GM10248 (cell line): Measurements from ENCODE around the gene UGT1A4.

Experiments
- CTCF ChIA-PET: fragments of 300-600 bp; sonication (Branson Sonifier 250); formaldehyde crosslinking; extraction: SDS; loops from one replicate; lab custom pipeline; 2021; ENCODE audit warnings: antibody characterized with exemption; lab: Yijun Ruan, JAX
- POLR2A ChIA-PET: fragments of 350-650 bp; sonication (Branson Sonifier 250); formaldehyde crosslinking; extraction: SDS; loops from one replicate; lab custom pipeline; 2020; ENCODE audit warnings: antibody characterized with exemption; lab: Yijun Ruan, JAX
- DNase-seq: peaks from one replicate; pipeline ENCODE4 v3.0.0; 2012; ENCODE audit errors: extremely low spot score
- TF ChIP-seq, protein P1 (sequence below): IDR thresholded peaks from 2 replicates; pipeline ENCODE4 v1.5.1; 2012; ENCODE audit warnings: mild to moderate bottlenecking, low read depth; ENCODE audit errors: extremely low read depth, missing control alignments, control extremely low read depth

The UGT1A4 gene

DNA sequence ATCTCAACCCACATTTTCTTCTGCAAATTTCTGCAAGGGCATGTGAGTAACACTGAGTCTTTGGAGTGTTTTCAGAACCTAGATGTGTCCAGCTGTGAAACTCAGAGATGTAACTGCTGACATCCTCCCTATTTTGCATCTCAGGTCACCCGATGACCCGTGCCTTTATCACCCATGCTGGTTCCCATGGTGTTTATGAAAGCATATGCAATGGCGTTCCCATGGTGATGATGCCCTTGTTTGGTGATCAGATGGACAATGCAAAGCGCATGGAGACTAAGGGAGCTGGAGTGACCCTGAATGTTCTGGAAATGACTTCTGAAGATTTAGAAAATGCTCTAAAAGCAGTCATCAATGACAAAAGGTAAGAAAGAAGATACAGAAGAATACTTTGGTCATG lies 49.5 kb downstream of the UGT1A4 start:
- DNase-seq: no peak

GRCh38 chr2:233769260-233769659 lies 50.7 kb downstream of the UGT1A4 start:
- POLR2A ChIA-PET: no interaction called here
- TF ChIP-seq, protein P1, sequence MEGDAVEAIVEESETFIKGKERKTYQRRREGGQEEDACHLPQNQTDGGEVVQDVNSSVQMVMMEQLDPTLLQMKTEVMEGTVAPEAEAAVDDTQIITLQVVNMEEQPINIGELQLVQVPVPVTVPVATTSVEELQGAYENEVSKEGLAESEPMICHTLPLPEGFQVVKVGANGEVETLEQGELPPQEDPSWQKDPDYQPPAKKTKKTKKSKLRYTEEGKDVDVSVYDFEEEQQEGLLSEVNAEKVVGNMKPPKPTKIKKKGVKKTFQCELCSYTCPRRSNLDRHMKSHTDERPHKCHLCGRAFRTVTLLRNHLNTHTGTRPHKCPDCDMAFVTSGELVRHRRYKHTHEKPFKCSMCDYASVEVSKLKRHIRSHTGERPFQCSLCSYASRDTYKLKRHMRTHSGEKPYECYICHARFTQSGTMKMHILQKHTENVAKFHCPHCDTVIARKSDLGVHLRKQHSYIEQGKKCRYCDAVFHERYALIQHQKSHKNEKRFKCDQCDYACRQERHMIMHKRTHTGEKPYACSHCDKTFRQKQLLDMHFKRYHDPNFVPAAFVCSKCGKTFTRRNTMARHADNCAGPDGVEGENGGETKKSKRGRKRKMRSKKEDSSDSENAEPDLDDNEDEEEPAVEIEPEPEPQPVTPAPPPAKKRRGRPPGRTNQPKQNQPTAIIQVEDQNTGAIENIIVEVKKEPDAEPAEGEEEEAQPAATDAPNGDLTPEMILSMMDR: no peak
- DNase-seq: no peak
- CTCF ChIA-PET: no interaction called here

More for the DNA sequence above, 49.5 kb downstream of the UGT1A4 start:
- TF ChIP-seq, protein P1: no peak
- ChIA-PET POLR2A (no interaction called here), CTCF (no interaction called here)

DNA sequence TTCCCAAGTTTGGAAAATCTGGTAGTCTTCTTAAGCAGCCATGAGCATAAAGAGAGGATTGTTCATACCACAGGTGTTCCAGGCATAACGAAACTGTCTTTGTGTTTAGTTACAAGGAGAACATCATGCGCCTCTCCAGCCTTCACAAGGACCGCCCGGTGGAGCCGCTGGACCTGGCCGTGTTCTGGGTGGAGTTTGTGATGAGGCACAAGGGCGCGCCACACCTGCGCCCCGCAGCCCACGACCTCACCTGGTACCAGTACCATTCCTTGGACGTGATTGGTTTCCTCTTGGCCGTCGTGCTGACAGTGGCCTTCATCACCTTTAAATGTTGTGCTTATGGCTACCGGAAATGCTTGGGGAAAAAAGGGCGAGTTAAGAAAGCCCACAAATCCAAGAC lies 53.6 kb downstream of the UGT1A4 start:
- ChIA-PET CTCF (no interaction called here), POLR2A (no interaction called here)
- TF ChIP-seq, protein P1: no peak
- DNase-seq: no peak

DNA sequence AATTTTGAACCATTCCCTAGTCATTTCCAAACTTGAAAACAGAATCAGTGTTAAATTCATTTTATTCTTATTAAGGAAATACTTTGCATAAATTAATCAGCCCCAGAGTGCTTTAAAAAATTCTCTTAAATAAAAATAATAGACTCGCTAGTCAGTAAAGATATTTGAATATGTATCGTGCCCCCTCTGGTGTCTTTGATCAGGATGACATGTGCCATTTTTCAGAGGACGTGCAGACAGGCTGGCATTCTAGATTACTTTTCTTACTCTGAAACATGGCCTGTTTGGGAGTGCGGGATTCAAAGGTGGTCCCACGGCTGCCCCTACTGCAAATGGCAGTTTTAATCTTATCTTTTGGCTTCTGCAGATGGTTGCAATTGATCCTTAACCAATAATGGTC lies 54.0 kb downstream of the UGT1A4 start:
- TF ChIP-seq, protein P1: no peak
- CTCF ChIA-PET: no interaction called here
- DNase-seq: no peak
- POLR2A ChIA-PET: no interaction called here

GRCh38 chr2:233773854-233774253 lies 55.3 kb downstream of the UGT1A4 start:
- POLR2A ChIA-PET: interaction anchor here (0.6 kb wide), 1 partner anchor 955 kb away, joined by 4 read pairs; no protein-coding TSS in a partner anchor
- no peak for DNase-seq
- CTCF ChIA-PET: no interaction called here

DNA sequence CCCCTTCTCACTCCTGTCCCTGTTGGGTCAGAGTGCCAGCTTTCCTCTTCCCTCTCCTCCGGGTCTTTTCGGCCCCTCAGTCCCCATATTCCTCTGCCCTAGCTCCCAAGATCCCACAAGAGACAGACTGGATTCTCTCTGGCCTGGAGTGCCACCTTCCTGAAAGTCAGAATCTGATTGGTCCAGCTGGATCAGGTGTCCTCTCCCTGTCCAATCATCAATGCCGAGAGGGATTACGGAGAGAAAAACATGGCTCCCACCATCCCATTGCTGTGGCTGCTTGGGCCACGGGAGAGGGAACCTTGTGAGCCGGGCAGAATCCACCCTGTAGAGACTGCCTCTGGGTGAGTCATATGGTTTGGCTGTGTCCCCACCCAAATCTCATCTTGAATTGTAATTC lies 56.9 kb downstream of the UGT1A4 start:
- TF ChIP-seq, protein P1: no peak
- no peak for DNase-seq
- ChIA-PET CTCF (no interaction called here), POLR2A (no interaction called here)

More at GRCh38 chr2:233773854-233774253, 55.3 kb downstream of the UGT1A4 start:
- TF ChIP-seq, protein P1: no peak

- TF ChIP-seq, protein P1: no peak
- ChIA-PET CTCF (no interaction called here), POLR2A (no interaction called here)
- no peak for DNase-seq
Measured at GRCh38 chr2:233778030-233778429, 59.5 kb downstream of the UGT1A4 start, which contains the start of gene MROH2A. Gene MROH2A, plus strand, starts transcription at chr2:233778330. Its CDS starts 1,029 bp downstream, at chr2:233779359.
